HL-60 (cell line): ENCODE measurements around the gene KIF25.

Experiments used
- GABPA ChIP-seq: IDR thresholded peaks from 2 replicates; pipeline ENCODE4 v1.6.1; 2012; ENCODE audit warnings: low read depth
- POLR2AphosphoS5 ChIP-seq: IDR thresholded peaks from 2 replicates; pipeline ENCODE4 v1.6.1; 2012; ENCODE audit warnings: low read depth
- REST ChIP-seq: IDR thresholded peaks from 2 replicates; pipeline ENCODE4 v1.6.1; 2012; ENCODE audit warnings: low read depth; ENCODE audit not compliant: insufficient replicate concordance
- TF ChIP-seq, protein P1 (sequence below): IDR thresholded peaks from one replicate; pipeline ENCODE4 v1.5.1; 2011; ENCODE audit warnings: low read length, control low read depth, inconsistent platforms; ENCODE audit not compliant: insufficient read depth

DNA sequence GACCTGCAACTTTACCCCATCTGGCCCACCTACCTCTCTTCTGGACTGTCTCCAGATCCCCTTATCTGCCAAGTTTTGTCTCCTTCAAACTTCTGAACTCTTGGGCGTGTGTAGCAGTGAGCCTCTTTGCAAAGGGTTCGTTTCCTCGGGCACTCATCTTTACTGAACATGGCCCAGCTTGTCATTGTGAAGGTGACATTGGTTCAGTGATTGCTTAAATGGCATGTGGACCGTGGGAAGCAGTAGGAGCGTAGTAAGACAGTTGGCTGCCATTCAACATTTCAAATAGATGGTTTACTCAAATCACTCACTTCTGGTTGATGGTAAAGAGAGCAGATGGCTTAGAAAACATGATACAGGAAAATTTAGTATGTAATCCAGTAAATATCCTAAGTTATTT, 34.8 kb upstream of the KIF25 start:
- TF ChIP-seq, protein P1, sequence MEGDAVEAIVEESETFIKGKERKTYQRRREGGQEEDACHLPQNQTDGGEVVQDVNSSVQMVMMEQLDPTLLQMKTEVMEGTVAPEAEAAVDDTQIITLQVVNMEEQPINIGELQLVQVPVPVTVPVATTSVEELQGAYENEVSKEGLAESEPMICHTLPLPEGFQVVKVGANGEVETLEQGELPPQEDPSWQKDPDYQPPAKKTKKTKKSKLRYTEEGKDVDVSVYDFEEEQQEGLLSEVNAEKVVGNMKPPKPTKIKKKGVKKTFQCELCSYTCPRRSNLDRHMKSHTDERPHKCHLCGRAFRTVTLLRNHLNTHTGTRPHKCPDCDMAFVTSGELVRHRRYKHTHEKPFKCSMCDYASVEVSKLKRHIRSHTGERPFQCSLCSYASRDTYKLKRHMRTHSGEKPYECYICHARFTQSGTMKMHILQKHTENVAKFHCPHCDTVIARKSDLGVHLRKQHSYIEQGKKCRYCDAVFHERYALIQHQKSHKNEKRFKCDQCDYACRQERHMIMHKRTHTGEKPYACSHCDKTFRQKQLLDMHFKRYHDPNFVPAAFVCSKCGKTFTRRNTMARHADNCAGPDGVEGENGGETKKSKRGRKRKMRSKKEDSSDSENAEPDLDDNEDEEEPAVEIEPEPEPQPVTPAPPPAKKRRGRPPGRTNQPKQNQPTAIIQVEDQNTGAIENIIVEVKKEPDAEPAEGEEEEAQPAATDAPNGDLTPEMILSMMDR, result no peak
- TF ChIP-seq GABPA (no peak), POLR2AphosphoS5 (no peak), REST (no peak)
